HEK293 (cell line): Measurements from ENCODE around the gene PPP6R3.

Source experiments
- CTCF ChIA-PET: fragments of 350-600 bp; formaldehyde crosslinking; extraction: SDS; loops from one replicate; lab custom pipeline; 2021; ENCODE audit warnings: antibody characterized with exemption; lab: Yijun Ruan, JAX
- POLR2A ChIA-PET: fragments of 300-600 bp; formaldehyde crosslinking; extraction: SDS; loops from one replicate; lab custom pipeline; 2020; ENCODE audit warnings: antibody characterized with exemption, inconsistent platforms; lab: Yijun Ruan, JAX
- H3K27ac ChIP-seq: fragments of 200-500 bp; sonication (Bioruptor generic); 2 replicates; pipeline ENCODE4 v1.5.1; 2014; ENCODE audit warnings: low read depth, low read length, control low read depth, inconsistent platforms; ENCODE audit errors: extremely low read depth
- H3K36me3 ChIP-seq, 2 experiments: fragments of 200-500 bp in 1 of 2; sonication (Bioruptor generic) in 1 of 2; 1 replicate in 1 of 2; 2 replicates in 1 of 2; pipeline ENCODE4 v1.5.1; 2014 to 2017; ENCODE audit warnings: inconsistent platforms in 2 of 2, low read length in 2 of 2; ENCODE audit not compliant: control insufficient read depth in 2 of 2, insufficient read depth in 1 of 2
- H3K4me1 ChIP-seq: fragments of 200-500 bp; sonication (Bioruptor generic); 2 replicates; pipeline ENCODE4 v1.5.1; 2014; ENCODE audit warnings: mild to moderate bottlenecking, low read length, inconsistent platforms; ENCODE audit not compliant: control insufficient read depth, insufficient read depth
- H3K4me3 ChIP-seq: 2 replicates; pipeline ENCODE4 v1.5.1; 2011; ENCODE audit warnings: low read depth, mild to moderate bottlenecking, control low read depth, low read length, moderate library complexity
- H3K9me3 ChIP-seq: fragments of 200-500 bp; sonication (Bioruptor generic); 2 replicates; pipeline ENCODE4 v1.5.1; 2014; ENCODE audit warnings: low read depth, low read length, inconsistent platforms; ENCODE audit not compliant: control insufficient read depth, insufficient read depth
- EGR2 ChIP-seq: fragments of 450-650 bp; formaldehyde crosslinking; IDR thresholded peaks from 2 replicates; pipeline ENCODE4 v1.5.1; 2016; ENCODE audit warnings: low read depth, missing biosample characterization, missing genetic modification characterization
- KLF9 ChIP-seq: fragments of 450-650 bp; formaldehyde crosslinking; IDR thresholded peaks from 2 replicates; pipeline ENCODE4 v1.5.1; 2016; ENCODE audit warnings: missing biosample characterization, missing genetic modification characterization, low read depth
- MYNN ChIP-seq: fragments of 450-650 bp; formaldehyde crosslinking; IDR thresholded peaks from 2 replicates; pipeline ENCODE4 v1.5.1; 2016; ENCODE audit warnings: missing biosample characterization, missing genetic modification characterization, borderline replicate concordance
- MZF1 ChIP-seq: fragments of 450-650 bp; formaldehyde crosslinking; IDR thresholded peaks from 2 replicates; pipeline ENCODE4 v1.5.1; 2017; ENCODE audit warnings: missing biosample characterization, missing genetic modification characterization, borderline replicate concordance
- PRDM6 ChIP-seq: fragments of 450-650 bp; formaldehyde crosslinking; IDR thresholded peaks from 2 replicates; pipeline ENCODE4 v1.5.1; 2017; ENCODE audit warnings: missing biosample characterization, missing genetic modification characterization
- SETDB1 ChIP-seq: IDR thresholded peaks from one replicate; pipeline ENCODE4 v1.6.1; 2017; ENCODE audit warnings: mild to moderate bottlenecking, low read length, moderate library complexity, mixed read lengths; ENCODE audit not compliant: insufficient read length
- YY2 ChIP-seq: fragments of 450-650 bp; formaldehyde crosslinking; IDR thresholded peaks from 2 replicates; pipeline ENCODE4 v1.5.1; 2016; ENCODE audit warnings: missing biosample characterization, missing genetic modification characterization
- ZFHX2 ChIP-seq: fragments of 450-650 bp; formaldehyde crosslinking; conservative IDR thresholded peaks from 2 replicates; pipeline ENCODE4 v1.5.1; 2016; ENCODE audit warnings: missing biosample characterization, missing genetic modification characterization
- ZNF223 ChIP-seq: fragments of 450-650 bp; formaldehyde crosslinking; IDR thresholded peaks from 2 replicates; pipeline ENCODE4 v1.5.1; 2016; ENCODE audit warnings: missing biosample characterization, missing genetic modification characterization
- ZNF514 ChIP-seq: fragments of 450-650 bp; formaldehyde crosslinking; IDR thresholded peaks from 2 replicates; pipeline ENCODE4 v1.5.1; 2016; ENCODE audit warnings: missing biosample characterization, missing genetic modification characterization
- ZNF530 ChIP-seq: fragments of 450-650 bp; formaldehyde crosslinking; IDR thresholded peaks from 2 replicates; pipeline ENCODE4 v1.5.1; 2016; ENCODE audit warnings: low read depth, missing biosample characterization, missing genetic modification characterization
- ZNF544 ChIP-seq: fragments of 450-650 bp; formaldehyde crosslinking; IDR thresholded peaks from 2 replicates; pipeline ENCODE4 v1.5.0; 2017; ENCODE audit warnings: missing biosample characterization, missing genetic modification characterization
- ZNF555 ChIP-seq: fragments of 450-650 bp; formaldehyde crosslinking; conservative IDR thresholded peaks from 2 replicates; pipeline ENCODE4 v1.5.1; 2017; ENCODE audit warnings: missing biosample characterization, mild to moderate bottlenecking, missing genetic modification characterization, inconsistent platforms
- ZNF561 ChIP-seq: fragments of 450-650 bp; IDR thresholded peaks from 2 replicates; pipeline ENCODE4 v1.5.1; 2018; ENCODE audit warnings: missing biosample characterization, missing genetic modification characterization, borderline replicate concordance
- ZNF600 ChIP-seq: fragments of 450-650 bp; formaldehyde crosslinking; IDR thresholded peaks from 2 replicates; pipeline ENCODE4 v1.5.1; 2016; ENCODE audit warnings: missing biosample characterization, missing genetic modification characterization
- ZNF654 ChIP-seq: fragments of 450-650 bp; formaldehyde crosslinking; IDR thresholded peaks from 2 replicates; pipeline ENCODE4 v1.5.1; 2016; ENCODE audit warnings: low read depth, missing biosample characterization, missing genetic modification characterization
- ZNF704 ChIP-seq: fragments of 450-650 bp; formaldehyde crosslinking; IDR thresholded peaks from 2 replicates; pipeline ENCODE4 v1.5.1; 2016; ENCODE audit warnings: missing biosample characterization, missing genetic modification characterization
- TF ChIP-seq, protein P1 (sequence below): fragments of 450-650 bp; formaldehyde crosslinking; IDR thresholded peaks from 2 replicates; pipeline ENCODE4; 2016; ENCODE audit warnings: missing biosample characterization, missing genetic modification characterization
- TF ChIP-seq, protein P2 (sequence below): fragments of 450-650 bp; formaldehyde crosslinking; conservative IDR thresholded peaks from 2 replicates; pipeline ENCODE4 v1.5.1; 2016; ENCODE audit warnings: low read depth, missing biosample characterization, missing genetic modification characterization

Gene PPP6R3

GRCh38 chr11:68598816-68599653, 138.5 kb downstream of the PPP6R3 start:
- Histone ChIP-seq H3K4me1 (no peaks in the 10 kb centered on the region), H3K27ac (no peak overlapping the region), H3K4me3 (no peak overlapping the region), H3K9me3 (no peaks in the 10 kb centered on the region), H3K36me3 (peaks cover 2 to 90% of the 10 kb centered on the region in 2 experiments; a peak in 2 of 3 replicates)
- no peak for TF ChIP-seq EGR2 (tag by site-specific recombination)
- no peak for TF ChIP-seq KLF9
- no peak for TF ChIP-seq ZNF600 (tag by site-specific recombination)
- TF ChIP-seq ZFHX2 (tag by site-specific recombination), result no peak
- no peak for TF ChIP-seq SETDB1
- no peak for TF ChIP-seq MYNN (tag by site-specific recombination)
- TF ChIP-seq ZNF654, result no peak
- no peak for TF ChIP-seq ZNF561 (tag by site-specific recombination)
- no peak for TF ChIP-seq ZNF530 (tag by site-specific recombination)
- TF ChIP-seq ZNF544 (tag by site-specific recombination), result no peak
- TF ChIP-seq MZF1 (tag by site-specific recombination), result no peak
- TF ChIP-seq ZNF704 (tag by site-specific recombination), result no peak
- TF ChIP-seq YY2 (tag by site-specific recombination), result no peak
- TF ChIP-seq ZNF514 (tag by site-specific recombination), result no peak
- no peak for TF ChIP-seq ZNF555 (tag by site-specific recombination)
- TF ChIP-seq, protein P1, sequence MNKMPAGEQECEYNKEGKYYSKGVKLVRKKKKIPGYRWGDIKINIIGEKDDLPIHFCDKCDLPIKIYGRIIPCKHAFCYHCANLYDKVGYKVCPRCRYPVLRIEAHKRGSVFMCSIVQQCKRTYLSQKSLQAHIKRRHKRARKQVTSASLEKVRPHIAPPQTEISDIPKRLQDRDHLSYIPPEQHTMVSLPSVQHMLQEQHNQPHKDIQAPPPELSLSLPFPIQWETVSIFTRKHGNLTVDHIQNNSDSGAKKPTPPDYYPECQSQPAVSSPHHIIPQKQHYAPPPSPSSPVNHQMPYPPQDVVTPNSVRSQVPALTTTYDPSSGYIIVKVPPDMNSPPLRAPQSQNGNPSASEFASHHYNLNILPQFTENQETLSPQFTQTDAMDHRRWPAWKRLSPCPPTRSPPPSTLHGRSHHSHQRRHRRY (tag by site-specific recombination), result no peak
- TF ChIP-seq, protein P2, sequence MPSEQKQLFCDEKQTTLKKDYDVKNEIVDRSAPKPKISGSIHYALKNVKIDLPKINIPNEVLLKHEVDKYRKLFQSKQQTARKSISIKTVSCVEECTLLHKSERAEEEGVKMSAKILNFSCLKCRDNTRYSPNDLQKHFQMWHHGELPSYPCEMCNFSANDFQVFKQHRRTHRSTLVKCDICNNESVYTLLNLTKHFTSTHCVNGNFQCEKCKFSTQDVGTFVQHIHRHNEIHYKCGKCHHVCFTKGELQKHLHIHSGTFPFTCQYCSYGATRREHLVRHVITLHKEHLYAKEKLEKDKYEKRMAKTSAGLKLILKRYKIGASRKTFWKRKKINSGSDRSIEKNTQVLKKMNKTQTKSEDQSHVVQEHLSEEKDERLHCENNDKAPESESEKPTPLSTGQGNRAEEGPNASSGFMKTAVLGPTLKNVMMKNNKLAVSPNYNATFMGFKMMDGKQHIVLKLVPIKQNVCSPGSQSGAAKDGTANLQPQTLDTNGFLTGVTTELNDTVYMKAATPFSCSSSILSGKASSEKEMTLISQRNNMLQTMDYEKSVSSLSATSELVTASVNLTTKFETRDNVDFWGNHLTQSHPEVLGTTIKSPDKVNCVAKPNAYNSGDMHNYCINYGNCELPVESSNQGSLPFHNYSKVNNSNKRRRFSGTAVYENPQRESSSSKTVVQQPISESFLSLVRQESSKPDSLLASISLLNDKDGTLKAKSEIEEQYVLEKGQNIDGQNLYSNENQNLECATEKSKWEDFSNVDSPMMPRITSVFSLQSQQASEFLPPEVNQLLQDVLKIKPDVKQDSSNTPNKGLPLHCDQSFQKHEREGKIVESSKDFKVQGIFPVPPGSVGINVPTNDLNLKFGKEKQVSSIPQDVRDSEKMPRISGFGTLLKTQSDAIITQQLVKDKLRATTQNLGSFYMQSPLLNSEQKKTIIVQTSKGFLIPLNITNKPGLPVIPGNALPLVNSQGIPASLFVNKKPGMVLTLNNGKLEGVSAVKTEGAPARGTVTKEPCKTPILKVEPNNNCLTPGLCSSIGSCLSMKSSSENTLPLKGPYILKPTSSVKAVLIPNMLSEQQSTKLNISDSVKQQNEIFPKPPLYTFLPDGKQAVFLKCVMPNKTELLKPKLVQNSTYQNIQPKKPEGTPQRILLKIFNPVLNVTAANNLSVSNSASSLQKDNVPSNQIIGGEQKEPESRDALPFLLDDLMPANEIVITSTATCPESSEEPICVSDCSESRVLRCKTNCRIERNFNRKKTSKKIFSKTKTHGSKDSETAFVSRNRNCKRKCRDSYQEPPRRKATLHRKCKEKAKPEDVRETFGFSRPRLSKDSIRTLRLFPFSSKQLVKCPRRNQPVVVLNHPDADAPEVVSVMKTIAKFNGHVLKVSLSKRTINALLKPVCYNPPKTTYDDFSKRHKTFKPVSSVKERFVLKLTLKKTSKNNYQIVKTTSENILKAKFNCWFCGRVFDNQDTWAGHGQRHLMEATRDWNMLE, result no peak
- TF ChIP-seq PRDM6 (tag by site-specific recombination), result no peak
- TF ChIP-seq ZNF223 (tag by site-specific recombination), result no peak
- POLR2A ChIA-PET, result no interaction called here
- CTCF ChIA-PET, result no interaction called here
